GM15510 (cell line): Measurements from ENCODE around the gene NGRN.

Experiments
- POLR2A ChIP-seq: IDR thresholded peaks from 3 replicates; pipeline ENCODE4 v1.6.1; 2011; ENCODE audit warnings: borderline replicate concordance; ENCODE audit not compliant: insufficient read length; ENCODE audit errors: extremely low read depth

Gene NGRN

DNA sequence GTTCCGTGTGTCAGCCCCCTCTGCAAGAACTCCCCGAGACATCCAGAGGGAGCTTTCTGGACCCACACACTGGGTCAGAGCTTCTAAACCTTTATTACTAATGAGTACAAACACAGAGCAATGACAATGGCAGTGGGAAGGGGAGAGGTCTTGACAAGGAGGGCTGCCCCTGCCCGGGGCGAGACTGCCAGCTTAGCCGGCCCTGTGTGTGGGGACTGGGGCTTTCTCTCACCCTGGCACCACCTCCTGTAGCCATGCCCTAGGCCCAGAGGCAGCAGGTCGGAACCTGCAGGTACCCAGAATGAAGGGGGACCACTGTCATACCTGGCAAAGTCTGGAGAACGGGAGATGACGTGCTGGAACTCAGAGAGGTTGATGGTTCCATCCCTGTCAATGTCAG lies 34.9 kb upstream of the NGRN start:
- TF ChIP-seq POLR2A: no peak

- no peak for TF ChIP-seq POLR2A
Measured at GRCh38 chr15:90231028-90232017, 34.1 kb upstream of the NGRN start.

GRCh38 chr15:90232196-90232595 lies 33.3 kb upstream of the NGRN start:
- TF ChIP-seq POLR2A: no peak

GRCh38 chr15:90232941-90233386 lies 32.5 kb upstream of the NGRN start:
- no peak for TF ChIP-seq POLR2A

DNA sequence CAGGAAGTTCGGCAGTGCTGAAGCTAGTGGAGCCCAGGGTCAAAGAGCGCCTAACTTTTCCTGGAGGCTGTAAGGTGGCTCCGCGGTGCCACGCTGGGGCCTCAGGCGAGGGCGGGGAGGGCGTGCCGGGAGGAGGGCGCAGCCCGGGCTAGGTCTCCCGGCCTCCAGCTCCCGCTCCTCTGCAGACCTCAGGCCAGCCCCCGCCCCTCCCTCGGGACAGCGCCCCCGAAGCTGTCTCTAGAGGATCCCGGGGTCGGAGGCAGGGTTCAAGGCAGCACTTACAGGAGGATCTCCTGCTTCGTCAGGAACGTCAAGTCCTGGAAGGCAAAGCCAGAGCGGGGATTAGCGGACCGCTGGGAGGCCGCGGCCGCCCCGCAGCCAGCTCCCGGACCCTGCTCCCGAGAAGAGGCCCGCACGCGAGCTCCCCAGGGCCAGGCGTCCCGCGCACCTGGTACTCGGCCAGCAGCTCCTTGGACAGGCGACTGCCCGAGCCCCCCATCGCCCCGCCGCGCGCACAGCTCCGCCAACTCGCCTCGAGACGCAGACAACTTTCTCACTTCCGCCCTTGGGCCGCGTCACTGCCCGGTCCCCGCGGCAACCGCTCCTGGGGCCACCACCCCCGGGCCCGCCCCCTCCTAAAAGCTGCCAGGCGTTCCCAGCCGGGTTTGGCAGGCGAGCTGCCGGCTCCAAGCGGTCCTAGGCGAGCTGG lies 31.9 kb upstream of the NGRN start, which contains the start of gene CIB1:
CIB1 (minus strand) TSS at position 555 of the 709 bp plus-strand sequence; CDS start at position 499, 56 bp downstream.
- peak; percentile 32 for TF ChIP-seq POLR2A

DNA sequence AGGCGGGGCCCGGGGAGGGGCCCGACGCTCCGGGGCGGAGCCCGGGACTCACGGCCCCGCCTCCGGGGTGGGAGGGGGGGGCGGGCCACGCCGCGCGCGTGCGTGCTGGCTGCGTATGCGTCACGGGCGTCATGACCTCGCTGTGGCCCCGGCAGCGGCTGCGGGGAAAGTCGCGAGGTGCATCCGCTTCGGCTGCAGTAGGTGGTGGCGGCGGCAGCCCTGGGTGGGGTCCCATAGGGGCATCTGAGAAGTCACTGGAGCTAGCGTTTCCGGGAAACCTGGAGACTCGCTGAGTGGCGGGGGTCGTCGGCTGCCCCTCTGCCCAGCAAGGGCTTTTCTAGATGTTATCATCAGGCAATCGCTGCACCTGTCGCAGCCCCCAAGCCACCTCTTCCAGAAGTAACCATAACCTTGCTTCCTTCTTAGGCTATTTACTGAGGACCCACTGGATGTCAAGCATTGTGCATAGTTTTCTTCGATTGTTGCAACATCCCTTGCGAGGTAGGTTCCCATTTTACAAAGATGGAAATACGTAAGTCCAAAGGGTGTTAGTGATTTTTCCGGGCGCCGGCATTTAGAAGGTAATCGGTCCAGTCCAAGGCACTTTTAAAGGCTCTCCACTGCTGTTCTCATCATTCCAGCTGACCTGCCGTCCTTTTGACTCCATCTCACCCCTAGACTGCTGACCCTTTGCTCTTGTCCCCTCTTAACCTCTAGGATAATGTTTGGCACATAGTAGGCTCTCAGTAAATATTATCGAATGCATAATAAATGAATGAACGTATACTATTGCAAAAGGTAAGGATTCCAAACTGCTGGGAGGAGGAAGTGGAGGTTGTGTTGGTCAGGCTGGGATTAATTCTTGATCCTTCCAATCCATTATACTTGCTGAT lies 31.1 kb upstream of the NGRN start, which contains the start of gene GDPGP1:
GDPGP1 (plus strand) TSS at position 114 of the 893 bp plus-strand sequence. CDS start 6,700 bp downstream, outside the sequence.
- peak; percentile 95 for TF ChIP-seq POLR2A

GRCh38 chr15:90239371-90239770 lies 26.1 kb upstream of the NGRN start:
- TF ChIP-seq POLR2A: no peak

DNA sequence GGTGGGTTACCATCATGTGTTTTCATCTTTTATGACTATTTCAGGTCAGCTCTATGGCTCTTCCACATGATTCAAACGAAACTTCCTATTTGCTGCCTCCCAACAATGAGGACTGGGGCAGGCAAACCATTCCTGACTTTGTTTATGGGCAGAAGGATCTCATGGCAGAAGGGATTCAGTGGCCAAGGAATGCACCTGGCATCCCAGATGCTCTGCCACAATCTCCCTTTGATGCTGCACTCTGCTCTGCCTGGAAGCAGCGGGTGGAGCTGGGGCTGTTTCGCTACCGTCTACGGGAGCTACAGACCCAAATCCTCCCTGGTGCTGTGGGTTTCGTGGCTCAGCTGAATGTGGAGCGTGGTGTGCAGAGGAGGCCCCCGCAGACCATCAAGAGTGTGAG lies 24.6 kb upstream of the NGRN start:
- TF ChIP-seq POLR2A: no peak

DNA sequence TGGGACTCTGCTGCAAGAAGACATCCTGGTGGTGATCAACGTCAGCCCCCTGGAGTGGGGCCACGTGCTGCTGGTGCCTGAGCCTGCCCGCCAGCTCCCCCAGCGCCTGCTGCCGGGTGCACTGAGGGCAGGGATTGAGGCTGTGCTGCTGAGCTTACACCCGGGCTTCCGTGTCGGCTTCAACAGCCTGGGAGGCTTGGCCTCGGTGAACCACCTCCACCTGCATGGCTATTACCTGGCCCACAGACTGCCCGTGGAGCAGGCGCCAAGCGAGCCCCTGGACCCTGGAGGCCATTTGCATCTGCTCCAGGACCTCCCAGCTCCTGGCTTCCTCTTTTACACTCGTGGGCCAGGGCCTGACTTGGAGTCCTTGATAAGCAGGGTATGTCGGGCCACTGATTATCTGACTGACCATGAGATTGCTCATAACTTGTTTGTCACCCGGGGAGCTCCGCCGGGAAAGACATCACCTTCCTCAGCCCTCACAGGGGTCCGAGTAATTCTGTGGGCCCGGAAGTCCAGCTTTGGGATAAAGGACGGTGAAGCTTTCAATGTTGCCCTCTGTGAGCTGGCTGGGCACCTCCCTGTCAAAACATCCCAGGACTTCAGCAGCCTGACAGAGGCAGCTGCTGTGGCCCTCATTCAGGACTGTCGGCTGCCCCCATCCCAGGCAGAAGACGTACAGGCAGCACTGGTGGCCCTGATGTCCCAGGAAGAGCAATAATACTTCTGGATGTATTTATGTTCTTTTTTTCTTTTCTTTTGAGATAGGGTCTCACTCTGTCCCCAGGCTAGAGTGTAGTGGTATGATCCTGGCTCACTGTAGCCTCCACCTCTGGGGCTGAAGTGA lies 23.9 kb upstream of the NGRN start:
- no peak for TF ChIP-seq POLR2A

DNA sequence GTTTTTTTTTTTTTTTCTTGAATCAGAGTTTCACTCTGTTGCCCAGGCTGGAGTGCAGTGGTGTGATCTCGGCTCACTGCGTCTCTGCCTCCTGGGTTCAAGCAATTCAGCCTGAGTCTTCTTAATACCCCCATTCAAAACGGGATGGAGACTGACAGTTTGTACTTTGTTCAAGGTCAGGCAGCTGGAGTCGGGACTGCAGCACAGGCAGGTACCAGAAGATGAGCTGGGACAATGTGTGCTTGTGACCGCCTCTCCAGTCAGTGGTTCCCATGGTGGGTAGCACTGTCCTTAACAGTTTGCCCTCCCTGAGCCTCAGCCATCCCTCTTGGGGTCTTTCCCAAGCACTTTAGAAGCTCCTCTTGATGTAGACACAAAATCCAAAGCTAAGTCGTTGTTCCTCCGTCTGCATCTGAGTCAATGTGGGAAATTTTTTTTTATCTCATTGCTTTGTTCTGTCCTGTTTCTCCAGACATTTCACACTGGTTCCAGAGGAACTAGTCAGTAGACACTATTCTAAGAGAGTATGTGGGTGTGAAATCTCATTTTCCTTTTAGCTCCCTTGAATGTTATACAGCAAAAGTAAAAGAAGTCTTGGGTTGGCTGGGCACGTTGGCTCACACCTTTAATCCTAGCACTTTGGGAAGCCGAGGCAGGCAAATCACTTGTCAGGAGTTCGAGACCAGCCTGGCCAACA lies 21.4 kb upstream of the NGRN start:
- TF ChIP-seq POLR2A: no peak

GRCh38 chr15:90248789-90249202 lies 16.7 kb upstream of the NGRN start:
- TF ChIP-seq POLR2A: no peak

- TF ChIP-seq POLR2A: no peak
Measured at GRCh38 chr15:90249203-90249863, 16.1 kb upstream of the NGRN start, which contains the start of gene TTLL13. Gene TTLL13 (plus strand): TSS chr15:90249556. CDS start chr15:90250631, 1,075 bp downstream.

GRCh38 chr15:90257776-90258175 lies 7.7 kb upstream of the NGRN start:
- no peak for TF ChIP-seq POLR2A

DNA sequence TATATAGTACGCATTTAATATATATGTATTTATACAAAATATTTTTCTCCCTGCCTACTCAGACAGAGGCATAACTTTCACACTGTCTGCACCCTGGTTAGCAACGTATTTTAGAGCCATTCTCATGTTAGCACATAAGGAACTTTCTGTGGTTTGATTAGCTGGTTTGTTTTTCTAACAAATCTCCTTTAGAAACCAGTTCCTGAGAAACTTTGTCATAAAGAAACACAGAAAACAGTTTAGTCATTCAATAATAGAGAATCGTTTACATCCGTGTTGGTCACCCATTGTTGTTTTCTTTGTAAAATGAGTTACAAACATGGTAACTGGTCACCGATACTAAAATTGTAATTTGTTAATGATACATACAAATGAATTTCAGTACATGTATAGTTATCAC lies 5.9 kb upstream of the NGRN start:
- TF ChIP-seq POLR2A: no peak
